T-helper 1 cell treated with Interleukin-12 subunit alpha and Interleukin-12 subunit beta and Interleukin-4 antibody, amounts not matched to agents 30 μg/mL and 1 μg/mL, for 36 hours (primary cell): Measurements from ENCODE around the gene CENPM.
A peak's percentile ranks its signal among the peaks of the same experiment; 100 is the strongest.

ENCODE experiments used
- H3K27ac Mint-ChIP-seq: one replicate; pipeline ENCODE4 v1.8.0; 2021; ENCODE audit warnings: mild to moderate bottlenecking, mixed read lengths
- H3K27me3 Mint-ChIP-seq: one replicate; pipeline ENCODE4 v1.8.0; 2021; ENCODE audit warnings: low read depth, mixed read lengths
- H3K36me3 Mint-ChIP-seq: one replicate; pipeline ENCODE4 v1.8.0; 2021; ENCODE audit warnings: low read depth, mixed read lengths
- H3K4me1 Mint-ChIP-seq: one replicate; pipeline ENCODE4 v1.8.0; 2021; ENCODE audit warnings: low read depth, mixed read lengths
- H3K4me3 Mint-ChIP-seq: one replicate; pipeline ENCODE4 v1.8.0; 2021; ENCODE audit warnings: mild to moderate bottlenecking, moderate library complexity, mixed read lengths
- H3K9me3 Mint-ChIP-seq: one replicate; pipeline ENCODE4 v1.8.0; 2021; ENCODE audit warnings: mixed read lengths

CENPM gene, protein sequence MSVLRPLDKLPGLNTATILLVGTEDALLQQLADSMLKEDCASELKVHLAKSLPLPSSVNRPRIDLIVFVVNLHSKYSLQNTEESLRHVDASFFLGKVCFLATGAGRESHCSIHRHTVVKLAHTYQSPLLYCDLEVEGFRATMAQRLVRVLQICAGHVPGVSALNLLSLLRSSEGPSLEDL

DNA sequence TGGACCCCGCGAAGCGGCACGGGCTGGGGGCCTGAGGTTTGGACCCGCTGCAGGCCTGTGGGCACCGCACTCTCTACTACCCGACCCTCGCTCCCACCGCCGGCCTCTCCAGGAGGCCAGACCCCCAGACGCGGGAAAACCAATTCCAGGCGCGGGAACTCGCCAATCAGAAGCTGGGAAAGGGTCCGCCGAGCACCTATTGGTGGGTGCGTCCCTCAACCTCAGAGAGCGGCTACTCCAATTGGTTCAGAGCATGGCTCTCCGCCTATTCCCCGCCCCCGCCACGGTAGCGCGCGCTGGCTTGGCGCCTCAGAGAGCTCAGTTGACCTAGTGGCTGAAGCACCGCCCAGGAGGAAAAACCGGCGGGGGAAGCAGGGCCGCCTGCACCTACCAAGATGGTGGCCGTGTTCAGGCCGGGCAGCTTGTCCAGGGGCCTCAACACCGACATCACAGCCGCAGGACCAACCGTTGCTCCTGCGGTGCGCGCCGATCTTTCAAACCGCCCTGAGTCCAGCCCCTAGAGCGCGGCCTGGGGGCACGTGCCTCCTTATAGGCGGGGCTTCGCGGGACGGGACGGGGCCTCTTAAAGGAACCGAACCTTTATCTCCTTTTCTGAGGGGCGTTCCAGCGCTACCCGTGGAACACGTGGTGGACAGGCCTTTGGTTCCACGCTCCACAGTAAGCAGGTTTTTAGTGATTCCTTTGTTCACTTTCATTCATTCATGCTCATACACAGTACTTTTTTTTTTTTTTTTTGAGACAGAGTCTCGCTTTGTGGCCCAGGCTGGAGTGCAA is at the start of gene CENPM:
Gene CENPM, minus strand, starts transcription at position 524 of the 795 bp plus-strand sequence. Its CDS starts 76 bp downstream, at position 448.
- Mint-ChIP-seq H3K27me3 (no peaks in the 10 kb centered on the region), H3K27ac (peak within 1 kb of the TSS; percentile 90), H3K4me1 (peaks cover 31% of the 10 kb centered on the region), H3K36me3 (peaks cover 15% of the 10 kb centered on the region), H3K9me3 (no peaks in the 10 kb centered on the region), H3K4me3 (peak within 1 kb of the TSS; percentile 91)

DNA sequence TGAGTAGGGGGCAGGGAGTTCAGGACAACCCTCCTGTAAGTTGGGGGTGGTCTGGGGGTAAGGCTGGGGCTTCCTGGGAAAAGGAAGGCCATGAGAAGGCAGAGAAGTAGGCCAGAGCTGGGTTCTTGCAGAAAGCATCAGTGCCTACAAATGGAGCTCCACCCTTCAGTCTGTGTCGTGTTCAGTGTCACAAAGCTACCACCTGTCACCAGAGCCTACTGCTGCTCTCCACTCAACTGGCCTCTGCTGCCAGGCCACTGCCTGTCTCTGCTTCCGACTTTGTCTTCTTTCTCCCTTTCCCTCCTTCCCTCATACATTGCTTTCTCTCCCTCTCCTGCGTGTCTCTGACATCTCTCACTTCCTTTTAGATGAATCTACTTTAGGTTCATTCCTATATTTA is 48.3 kb upstream of the CENPM start:
- peaks cover 20% of the 10 kb centered on the region for H3K36me3 Mint-ChIP-seq
- H3K4me1 Mint-ChIP-seq = peaks cover 23% of the 10 kb centered on the region
- no peak overlapping the region for H3K4me3 Mint-ChIP-seq
- peaks cover 3% of the 10 kb centered on the region for H3K9me3 Mint-ChIP-seq
- H3K27ac Mint-ChIP-seq = no peak overlapping the region
- H3K27me3 Mint-ChIP-seq = no peaks in the 10 kb centered on the region

DNA sequence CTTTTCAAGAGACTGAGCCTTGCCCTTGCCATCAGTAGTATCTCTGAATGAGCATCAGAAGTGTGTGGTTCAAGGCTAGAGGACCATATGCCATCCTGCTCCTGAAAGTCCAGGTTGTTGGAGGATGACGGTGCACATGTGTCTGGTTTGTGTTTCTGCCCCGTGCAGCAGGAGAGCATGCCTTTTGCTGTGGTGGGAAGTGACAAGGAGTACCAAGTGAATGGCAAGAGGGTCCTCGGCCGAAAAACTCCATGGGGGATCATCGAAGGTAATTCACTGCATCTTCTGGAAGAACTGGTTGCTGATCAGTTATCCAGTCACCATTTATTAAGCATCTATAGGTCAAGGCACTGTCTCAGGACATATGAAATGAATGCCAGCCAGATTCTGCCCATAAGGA is 45.5 kb upstream of the CENPM start:
- no peaks in the 10 kb centered on the region for H3K27me3 Mint-ChIP-seq
- no peak overlapping the region for H3K4me3 Mint-ChIP-seq
- H3K36me3 Mint-ChIP-seq = peaks cover 10% of the 10 kb centered on the region
- no peaks in the 10 kb centered on the region for H3K9me3 Mint-ChIP-seq
- no peak overlapping the region for H3K27ac Mint-ChIP-seq
- H3K4me1 Mint-ChIP-seq = peaks cover 6% of the 10 kb centered on the region

DNA sequence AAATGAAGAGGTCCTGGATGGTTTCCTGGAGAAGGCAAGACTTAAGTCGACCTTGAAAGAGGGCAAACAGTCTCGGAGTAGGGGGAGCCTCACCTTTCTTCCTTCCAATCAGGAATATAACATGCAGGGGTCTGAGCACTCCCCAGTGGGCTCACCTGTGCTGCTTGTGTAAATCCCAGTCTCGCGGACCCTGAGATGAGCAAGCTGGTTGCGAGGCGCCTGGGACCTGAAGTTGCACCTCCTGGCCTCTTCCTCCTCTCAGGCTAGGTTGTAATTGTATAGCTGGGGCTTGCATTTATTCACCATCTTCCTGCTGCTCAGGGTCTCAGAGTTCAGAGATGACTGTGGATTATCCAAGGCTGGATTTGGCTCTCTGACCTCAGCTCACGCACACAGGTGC is 44.2 kb upstream of the CENPM start:
- Mint-ChIP-seq H3K4me1 (peaks cover 6% of the 10 kb centered on the region), H3K27ac (no peak overlapping the region), H3K36me3 (peaks cover 8% of the 10 kb centered on the region), H3K27me3 (no peaks in the 10 kb centered on the region), H3K9me3 (no peaks in the 10 kb centered on the region), H3K4me3 (no peak overlapping the region)

DNA sequence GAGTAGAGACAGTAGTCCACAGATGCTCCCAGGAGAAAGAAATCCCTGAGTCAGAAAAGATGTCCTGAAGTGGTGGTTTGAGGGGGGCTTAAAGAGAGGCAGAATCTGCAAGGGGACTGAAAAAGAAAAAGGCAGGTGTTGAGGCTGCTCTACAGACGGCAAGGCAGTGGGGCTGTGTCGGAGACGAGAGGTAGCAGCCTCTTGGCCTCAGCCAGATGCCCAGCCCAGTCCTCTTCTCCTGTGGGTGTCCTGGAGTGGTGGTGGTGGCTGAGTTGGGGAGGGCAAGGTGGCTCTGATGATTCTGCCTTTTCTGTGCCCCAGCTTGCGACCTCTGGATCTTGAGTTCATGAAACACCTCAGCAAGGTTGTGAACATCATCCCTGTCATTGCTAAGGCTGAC is 42.3 kb upstream of the CENPM start:
- H3K4me3 Mint-ChIP-seq = no peak overlapping the region
- no peaks in the 10 kb centered on the region for H3K27me3 Mint-ChIP-seq
- H3K27ac Mint-ChIP-seq = no peak overlapping the region
- no peaks in the 10 kb centered on the region for H3K4me1 Mint-ChIP-seq
- no peaks in the 10 kb centered on the region for H3K9me3 Mint-ChIP-seq
- peaks cover 4% of the 10 kb centered on the region for H3K36me3 Mint-ChIP-seq

DNA sequence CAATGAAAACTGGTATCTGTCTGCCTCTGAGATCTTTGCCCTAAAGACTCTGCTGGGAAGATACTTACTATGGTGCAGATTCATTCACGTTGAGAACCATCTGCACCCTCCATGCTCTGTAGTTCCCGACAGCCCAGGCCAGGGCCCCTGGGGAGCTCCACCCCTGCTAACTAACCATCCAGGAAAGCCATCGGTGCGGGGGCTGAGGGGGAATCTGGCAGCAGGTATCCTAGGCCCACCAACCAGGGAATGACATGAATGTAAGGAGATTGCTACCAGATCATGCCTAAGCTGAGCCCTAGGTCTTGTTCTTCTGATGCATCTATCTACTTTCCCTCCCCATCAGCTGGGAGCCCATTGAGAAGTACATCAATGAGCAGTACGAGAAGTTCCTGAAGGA is 40.3 kb upstream of the CENPM start:
- Mint-ChIP-seq H3K4me3 (no peak overlapping the region), H3K4me1 (no peaks in the 10 kb centered on the region), H3K27ac (no peak overlapping the region), H3K27me3 (no peaks in the 10 kb centered on the region), H3K36me3 (peaks cover 2% of the 10 kb centered on the region), H3K9me3 (no peaks in the 10 kb centered on the region)

DNA sequence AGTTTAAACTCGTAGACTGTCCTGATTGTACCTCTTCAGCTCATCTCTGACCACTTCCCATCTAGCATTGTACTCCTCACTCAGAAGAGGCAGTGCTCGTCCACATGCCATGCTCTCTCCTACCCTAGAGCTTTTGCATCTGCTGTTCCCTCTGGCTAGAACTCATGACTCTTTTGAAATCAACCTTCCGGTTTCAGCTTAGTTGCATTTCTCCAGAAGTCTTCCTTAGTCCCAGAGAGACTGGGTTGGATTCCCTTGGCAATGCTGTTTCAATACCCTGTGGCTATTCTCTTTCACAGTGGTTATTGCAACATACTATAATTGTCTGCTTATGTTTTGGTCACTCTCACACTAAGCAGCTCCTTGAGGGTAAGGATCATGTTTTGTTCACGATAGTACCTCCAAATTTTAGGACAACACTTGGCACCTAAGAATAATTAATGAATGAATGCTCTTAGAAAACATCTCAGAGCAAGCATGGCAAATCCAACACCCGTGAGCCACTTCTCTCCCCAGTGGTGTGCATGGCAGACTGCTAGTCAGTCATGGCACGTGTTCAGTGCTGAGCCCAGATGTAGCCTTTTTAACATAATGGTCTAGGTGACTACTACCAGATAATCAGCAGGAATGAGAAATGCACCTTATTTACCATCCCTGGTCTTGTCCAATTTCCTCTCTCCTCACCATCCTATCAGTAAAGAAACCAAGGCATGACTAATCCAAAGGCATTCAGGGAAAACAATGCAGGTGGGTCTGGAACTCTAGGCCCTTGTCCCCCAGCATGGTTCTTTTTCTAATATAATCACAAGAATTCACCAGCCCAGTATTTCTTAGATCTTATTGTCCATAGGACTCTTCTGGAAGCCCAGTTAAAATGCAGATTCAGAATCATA is 36.8 kb upstream of the CENPM start:
- H3K4me3 Mint-ChIP-seq = no peak overlapping the region
- H3K9me3 Mint-ChIP-seq = no peaks in the 10 kb centered on the region
- H3K27me3 Mint-ChIP-seq = peaks cover 4% of the 10 kb centered on the region
- H3K27ac Mint-ChIP-seq = no peak overlapping the region
- H3K36me3 Mint-ChIP-seq = peaks cover 2% of the 10 kb centered on the region
- no peaks in the 10 kb centered on the region for H3K4me1 Mint-ChIP-seq

DNA sequence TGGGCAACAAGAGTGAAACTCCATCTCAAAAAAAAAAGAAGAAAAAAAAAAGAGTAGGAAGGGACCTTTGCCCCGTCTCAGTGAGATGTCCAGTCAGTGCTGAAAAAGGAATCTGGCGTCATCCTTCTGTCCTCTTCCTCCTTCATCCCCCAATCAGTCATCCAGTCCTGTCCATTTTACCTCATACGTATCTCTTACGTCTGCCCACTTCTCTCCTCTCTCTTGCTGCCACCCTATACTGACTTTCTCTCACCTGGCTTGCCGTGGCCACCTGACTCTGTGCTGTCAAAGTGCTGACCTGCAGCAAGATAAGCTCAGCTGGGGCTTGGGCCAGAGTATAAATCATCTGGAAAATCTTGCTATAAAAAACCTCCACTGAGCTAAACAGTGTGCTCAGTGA is 35.9 kb upstream of the CENPM start:
- Mint-ChIP-seq H3K27ac (no peak overlapping the region), H3K4me3 (no peak overlapping the region), H3K27me3 (peaks cover 13% of the 10 kb centered on the region), H3K9me3 (no peaks in the 10 kb centered on the region), H3K4me1 (no peaks in the 10 kb centered on the region), H3K36me3 (peaks cover 2% of the 10 kb centered on the region)

DNA sequence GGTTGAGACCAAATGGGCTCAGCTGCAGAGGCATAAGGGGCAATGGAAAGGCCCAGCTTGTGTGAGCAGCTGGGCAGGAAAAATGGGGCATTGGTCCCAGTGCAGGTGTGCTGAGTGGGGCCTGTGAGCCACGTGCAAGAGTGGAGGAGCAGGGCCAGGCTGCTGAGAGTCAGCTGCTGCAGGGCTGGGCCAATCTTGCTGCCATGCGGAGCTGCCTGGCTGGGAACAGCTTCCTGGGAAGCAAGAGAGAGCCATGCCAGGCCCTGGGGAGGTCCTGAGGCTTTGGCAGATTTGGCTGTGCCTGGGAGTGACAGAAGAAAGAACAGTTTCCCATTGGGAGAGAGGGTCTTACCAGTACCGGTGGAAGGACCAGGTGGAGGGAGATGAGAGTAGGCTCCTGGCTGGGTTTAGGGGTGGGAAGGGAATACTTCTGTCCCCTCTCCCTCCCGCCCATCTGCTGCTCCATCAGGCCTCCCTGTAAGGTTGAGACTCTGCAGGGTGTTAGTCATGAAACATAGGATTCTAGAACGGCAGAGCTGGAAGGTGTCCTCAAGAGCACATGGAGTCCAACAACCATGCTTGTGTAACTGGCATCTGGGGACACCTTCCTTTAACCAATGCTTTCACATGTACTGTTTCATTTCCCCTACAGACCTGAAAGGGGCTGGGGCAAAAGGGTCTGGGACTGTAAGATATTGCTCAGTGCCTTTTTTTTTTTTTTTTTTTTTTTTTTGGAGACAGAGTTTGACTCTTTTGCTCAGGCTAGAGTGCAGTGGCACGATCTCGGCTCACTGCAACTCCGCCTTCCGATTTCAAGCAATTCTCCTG is 32.7 kb upstream of the CENPM start:
- Mint-ChIP-seq H3K4me3 (no peak overlapping the region), H3K27me3 (peaks cover 39% of the 10 kb centered on the region), H3K9me3 (no peaks in the 10 kb centered on the region), H3K4me1 (peaks cover 15% of the 10 kb centered on the region), H3K27ac (no peak overlapping the region), H3K36me3 (no peaks in the 10 kb centered on the region)

DNA sequence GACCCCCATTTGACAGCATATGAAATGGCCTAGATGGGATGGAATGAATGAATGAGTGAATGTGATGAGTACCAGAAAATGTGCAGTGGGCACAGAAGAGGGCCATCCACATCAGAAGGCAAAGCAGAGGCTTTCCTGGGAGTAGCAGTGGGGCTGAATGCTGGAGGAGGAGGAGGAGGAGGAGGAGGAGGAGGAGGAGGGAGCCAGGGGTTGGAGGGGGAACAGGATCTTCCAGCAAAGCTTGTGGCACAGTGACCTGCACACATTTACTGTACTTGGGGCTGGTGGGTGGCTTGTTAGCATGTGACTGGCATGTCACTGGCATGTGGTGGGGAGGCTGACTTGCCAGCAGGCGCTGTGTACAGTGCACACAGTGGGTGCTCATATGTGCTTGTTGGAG is 31.8 kb upstream of the CENPM start:
- no peaks in the 10 kb centered on the region for H3K9me3 Mint-ChIP-seq
- peaks cover 15% of the 10 kb centered on the region for H3K4me1 Mint-ChIP-seq
- peaks cover 41% of the 10 kb centered on the region for H3K27me3 Mint-ChIP-seq
- no peak overlapping the region for H3K27ac Mint-ChIP-seq
- no peaks in the 10 kb centered on the region for H3K36me3 Mint-ChIP-seq
- H3K4me3 Mint-ChIP-seq = no peak overlapping the region

DNA sequence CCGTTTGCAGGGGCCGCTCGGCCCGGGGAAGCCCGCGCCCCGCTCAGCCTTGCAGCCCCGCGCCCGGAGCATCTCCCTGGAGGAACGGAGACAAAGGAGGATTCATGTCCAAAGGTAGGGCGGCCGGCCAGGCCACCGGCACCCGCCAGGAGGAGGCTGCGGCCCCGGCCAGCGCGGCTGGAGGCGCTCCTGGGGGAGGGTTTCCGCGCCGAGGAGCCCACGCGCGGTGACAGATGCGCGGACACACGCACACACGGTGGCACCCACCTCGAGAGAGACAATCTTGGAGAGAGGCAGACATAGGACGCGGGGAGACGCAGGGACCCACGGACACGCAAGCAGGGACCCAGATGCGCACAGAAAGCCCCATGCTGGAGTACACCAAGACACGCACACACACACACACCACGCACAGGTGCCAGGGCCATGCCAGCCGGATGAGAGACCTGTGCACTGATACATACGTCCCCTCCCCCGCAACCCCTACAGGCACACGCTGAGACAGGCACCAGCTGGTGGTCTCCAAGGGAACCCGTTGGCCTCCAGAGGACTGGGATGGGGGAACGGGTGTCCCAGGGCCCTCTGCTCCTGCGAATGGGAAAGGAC is 30.1 kb upstream of the CENPM start:
- Mint-ChIP-seq H3K4me1 (peaks cover 15% of the 10 kb centered on the region), H3K4me3 (peak overlapping the region; percentile 62), H3K9me3 (no peaks in the 10 kb centered on the region), H3K36me3 (no peaks in the 10 kb centered on the region), H3K27ac (no peak overlapping the region), H3K27me3 (peaks cover 46% of the 10 kb centered on the region)

DNA sequence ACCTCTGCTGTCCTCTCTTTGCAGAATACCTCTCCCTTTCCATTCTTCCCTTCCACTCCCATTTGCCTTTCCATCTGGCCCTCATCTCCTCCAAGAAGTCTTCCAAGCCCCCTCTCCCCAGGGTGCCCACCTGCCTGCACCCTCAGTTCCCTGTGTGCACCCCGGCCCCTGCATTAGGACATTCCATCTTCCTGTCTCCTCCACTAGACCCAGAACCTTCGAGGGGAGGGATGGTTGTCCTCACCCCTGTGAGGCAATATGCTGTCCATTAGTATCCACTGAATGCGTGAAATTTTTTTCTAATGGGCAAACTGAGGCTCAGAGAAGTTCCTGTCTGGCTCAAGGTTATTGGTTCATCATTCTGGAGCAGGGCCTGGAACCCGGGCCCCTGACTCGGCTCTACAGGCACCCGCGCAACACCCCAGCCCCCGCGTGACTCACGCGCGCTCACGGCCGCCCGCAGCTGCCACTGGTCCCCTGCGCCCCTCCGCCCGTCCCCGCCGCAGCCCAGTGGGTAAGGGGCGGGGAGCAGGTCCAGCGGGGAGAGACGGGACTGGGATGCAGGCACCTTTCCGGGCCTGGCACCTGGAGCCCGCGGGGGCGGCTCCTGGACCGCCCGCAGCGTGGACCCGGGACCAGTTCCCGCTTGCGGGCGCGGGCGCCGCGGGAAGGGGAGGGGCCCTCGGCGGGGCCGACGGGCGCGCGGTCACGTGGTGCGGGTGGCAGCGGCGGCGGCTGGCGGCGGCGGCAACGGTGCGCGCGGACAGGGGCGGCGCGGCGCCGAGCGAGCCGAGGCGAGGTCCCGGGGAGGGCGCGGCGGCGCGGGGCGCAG is 29.3 kb upstream of the CENPM start:
- Mint-ChIP-seq H3K4me1 (peaks cover 15% of the 10 kb centered on the region), H3K9me3 (no peaks in the 10 kb centered on the region), H3K27me3 (peaks cover 46% of the 10 kb centered on the region), H3K36me3 (no peaks in the 10 kb centered on the region), H3K27ac (peak overlapping the region; percentile 24), H3K4me3 (peak overlapping the region; percentile 67)
